HG03342 (cell line): ENCODE measurements around the gene MYL1.

Experiments used
- ATAC-seq: cut with Tn5 transposase; IDR thresholded peaks from one replicate; pipeline ENCODE4 v1.9.1; 2021; ENCODE audit warnings: mild to moderate bottlenecking, moderate library complexity; ENCODE audit not compliant: unreplicated experiment

MYL1 gene

DNA sequence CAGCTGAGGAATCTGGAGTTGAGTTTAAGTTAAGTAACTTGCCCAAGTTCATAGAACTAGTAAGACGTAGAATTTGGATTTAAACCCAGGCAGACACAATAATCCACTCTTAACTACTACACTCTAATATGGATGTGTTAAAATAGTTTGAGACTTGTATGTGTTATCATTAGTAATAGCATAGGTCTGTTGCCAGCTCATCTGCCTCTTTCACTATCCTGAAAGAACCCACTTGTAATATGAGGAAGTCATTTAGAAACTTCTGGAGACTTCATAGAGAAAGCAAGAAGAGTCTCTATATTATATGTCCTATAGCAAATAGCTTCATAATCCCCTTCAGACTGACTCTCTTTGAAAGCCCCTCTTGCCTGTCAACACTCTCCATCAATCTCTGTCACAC is 46.7 kb downstream of the MYL1 start:
- no peak for ATAC-seq

DNA sequence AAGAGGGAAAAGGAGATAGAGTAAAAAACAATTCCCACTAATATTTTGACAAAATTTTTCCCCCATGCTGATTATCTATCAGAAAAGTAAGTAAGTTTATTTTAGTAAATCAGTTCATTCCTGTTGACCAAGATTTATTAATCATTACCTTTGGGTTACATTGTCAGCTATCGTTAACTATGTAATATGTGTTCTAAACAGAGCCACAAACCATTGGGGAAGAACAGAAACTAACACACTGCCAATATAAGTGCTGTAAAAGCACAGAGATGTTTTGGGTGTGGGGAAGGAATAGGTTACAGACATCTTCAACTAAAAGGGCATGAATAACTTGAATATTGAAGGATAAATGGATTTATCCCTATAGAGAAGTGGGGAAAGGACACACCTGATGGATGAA is 47.3 kb downstream of the MYL1 start:
- ATAC-seq, result no peak

DNA sequence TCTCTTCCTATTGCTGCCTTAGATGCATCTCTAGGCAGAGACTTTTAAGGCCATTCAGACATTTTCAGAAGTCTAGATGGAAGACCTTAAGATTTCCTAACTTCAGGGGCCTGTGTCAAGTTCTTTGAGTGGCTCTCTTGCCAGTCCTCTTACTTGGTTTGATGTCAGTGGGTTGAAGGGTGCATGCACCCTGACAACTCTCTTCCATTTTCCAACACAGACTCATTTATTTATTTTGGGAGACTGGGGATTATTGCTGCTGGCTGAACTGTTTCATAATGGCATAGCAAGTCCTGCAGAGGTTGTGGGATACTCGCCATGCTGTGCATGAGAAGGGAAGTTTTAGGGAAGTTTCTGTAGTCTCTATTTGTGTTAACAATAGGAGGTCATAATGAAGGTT is 50.7 kb downstream of the MYL1 start:
- no peak for ATAC-seq

DNA sequence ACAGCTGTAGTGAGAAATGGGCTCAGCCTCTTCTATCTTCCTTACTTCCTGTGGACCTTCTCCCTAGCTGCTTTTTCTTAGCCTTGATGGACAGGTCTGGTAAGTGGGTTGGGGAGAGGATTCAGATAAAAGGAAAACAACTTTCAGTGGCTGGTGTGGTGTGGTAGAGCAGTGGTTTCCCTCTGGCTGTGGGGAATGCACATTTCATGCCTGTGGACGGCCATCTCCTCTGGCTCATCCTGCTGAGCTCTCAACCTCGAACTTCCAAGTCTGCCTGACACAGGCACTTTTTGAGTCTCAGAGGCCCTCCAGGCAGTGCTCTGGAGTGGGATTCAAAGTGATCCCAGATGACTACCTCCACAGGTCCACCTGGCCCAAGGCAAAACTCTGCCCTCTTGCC is 51.1 kb downstream of the MYL1 start:
- ATAC-seq, result no peak

DNA sequence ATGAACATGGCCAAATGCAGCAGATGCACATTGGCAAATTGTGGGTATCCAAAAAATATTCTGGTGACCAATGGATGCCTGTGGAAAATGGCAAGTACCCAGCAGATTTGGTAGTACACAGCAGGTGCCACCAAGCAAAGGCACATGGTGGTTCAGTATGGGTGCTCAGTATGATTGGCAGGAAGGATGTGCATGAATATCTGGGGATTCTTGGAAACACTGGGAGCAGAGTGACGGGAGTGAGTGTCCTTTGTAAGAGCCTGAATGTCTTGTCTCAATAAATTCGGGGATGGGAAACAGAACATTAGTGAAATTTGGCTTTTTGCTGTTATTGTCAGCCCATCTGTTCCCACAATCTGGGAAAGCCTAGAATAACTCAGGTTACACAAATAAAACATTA is 52.9 kb downstream of the MYL1 start:
- no peak for ATAC-seq

DNA sequence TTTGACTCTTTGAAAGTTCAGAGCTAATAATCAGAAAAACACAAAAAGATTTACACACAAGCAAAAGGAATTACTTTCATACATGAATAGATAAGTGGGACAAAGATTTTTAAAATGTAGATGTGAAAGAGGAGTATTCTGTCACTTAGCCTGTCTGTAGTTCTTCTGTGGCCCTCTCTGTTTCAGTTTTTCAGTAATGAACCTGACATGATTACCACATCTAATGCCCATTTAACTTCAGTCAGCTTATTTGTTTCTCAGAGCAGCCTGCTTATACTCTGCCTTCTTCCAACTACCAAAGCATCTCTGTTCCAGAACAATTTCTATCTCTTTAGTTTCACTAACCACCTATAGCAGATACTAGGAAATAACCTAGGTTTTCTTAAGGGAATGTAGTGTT is 55.3 kb downstream of the MYL1 start:
- no peak for ATAC-seq

DNA sequence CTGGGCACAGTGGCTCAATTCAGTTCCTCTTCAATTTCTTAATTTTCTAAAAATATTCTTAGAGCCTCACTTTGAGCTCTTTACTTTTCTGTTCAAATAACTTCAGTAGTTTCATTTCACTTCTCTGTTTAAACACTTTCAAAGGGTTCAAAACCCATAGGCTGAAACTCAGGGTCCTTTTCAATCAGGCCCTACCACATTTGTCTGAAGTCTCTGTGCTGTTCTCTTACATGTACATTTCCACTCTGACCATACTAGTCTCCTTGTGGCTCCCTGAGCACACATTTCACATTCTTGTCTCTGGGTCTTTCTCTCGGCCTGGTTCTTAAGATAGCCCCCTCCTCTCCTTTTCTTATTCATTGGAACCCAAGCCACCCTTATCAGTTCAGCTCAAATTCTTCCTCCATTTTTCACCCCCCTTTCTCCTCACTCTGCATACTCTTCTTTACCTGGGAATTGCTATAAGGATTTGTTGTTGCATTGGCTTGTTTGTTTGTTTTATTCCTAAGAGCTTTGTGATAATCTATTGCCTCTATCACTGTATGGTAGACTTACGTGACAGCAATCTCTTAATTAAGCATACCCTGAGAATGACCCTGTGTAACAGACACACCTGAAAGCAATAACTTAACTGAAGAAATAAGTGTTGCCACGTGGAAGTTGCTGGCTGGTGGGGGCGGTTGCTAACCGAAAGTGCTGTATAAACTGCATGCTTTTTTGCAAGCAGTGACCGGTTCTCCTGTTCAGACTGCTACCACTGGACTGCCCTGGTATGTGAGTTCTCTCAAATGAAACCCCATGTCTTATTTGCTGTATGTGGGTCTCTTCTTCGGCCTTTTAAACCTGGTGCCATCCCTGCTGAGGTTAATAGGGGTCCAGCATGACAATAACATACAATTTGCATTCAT is 62.0 kb downstream of the MYL1 start:
- ATAC-seq, result no peak

DNA sequence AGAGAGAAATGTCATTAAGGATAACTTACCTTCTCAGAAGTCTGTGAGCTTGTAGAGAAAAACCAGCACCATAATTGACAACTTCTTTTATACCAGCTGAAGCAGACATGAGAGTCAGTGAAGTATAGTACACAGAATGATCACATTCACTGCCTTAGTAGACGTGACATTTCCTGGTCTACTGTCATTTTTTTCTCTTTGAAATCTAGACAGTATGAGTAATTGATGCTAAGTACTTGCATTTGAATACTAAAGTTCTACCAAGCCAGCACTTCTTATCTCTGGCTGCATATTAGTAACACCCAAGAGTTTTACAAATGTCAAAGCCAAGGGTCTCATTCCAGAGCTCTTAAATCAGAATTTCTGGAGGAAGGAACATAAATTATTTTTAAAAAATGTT is 64.4 kb downstream of the MYL1 start:
- ATAC-seq, result no peak
